Effector memory CD4-positive, alpha-beta T cell (primary cell): ENCODE measurements around the gene ARNT2.
"Not testable (repeated sequence)": the region's sequence is repeated elsewhere in the genome, so short reads cannot be mapped to it uniquely, and the experiment has no call there.

Experiments used
- DNase-seq, 3 donors: peaks; one replicate each; pipeline ENCODE4 v3.0.0-alpha.2; 2020
- H3K27ac ChIP-seq: 2 replicates; pipeline ENCODE4 v1.7.0; 2013; ENCODE audit warnings: mild to moderate bottlenecking, low read length, moderate library complexity; ENCODE audit not compliant: insufficient read depth, poor library complexity, severe bottlenecking
- H3K27me3 ChIP-seq: replicated peaks from 2 replicates; pipeline ENCODE4 v1.7.0; 2013; ENCODE audit warnings: mild to moderate bottlenecking, low read length; ENCODE audit not compliant: insufficient read depth, control insufficient read depth, poor library complexity, severe bottlenecking
- H3K36me3 ChIP-seq: 2 replicates; pipeline ENCODE4 v1.7.0; 2013; ENCODE audit warnings: mild to moderate bottlenecking, low read length, moderate library complexity; ENCODE audit not compliant: control insufficient read depth, insufficient read depth
- H3K4me1 ChIP-seq: 2 replicates; pipeline ENCODE4 v1.7.0; 2013; ENCODE audit warnings: low read length, mild to moderate bottlenecking; ENCODE audit not compliant: control insufficient read depth, insufficient read depth, poor library complexity, severe bottlenecking
- H3K4me3 ChIP-seq: 2 replicates; pipeline ENCODE4 v1.7.0; 2013; ENCODE audit warnings: low read length, low read depth, mild to moderate bottlenecking; ENCODE audit not compliant: insufficient read depth, poor library complexity, severe bottlenecking
- H3K9me3 ChIP-seq: 2 replicates; pipeline ENCODE4 v1.7.0; 2013; ENCODE audit warnings: mild to moderate bottlenecking, low read length, moderate library complexity; ENCODE audit not compliant: control insufficient read depth

The ARNT2 gene

DNA sequence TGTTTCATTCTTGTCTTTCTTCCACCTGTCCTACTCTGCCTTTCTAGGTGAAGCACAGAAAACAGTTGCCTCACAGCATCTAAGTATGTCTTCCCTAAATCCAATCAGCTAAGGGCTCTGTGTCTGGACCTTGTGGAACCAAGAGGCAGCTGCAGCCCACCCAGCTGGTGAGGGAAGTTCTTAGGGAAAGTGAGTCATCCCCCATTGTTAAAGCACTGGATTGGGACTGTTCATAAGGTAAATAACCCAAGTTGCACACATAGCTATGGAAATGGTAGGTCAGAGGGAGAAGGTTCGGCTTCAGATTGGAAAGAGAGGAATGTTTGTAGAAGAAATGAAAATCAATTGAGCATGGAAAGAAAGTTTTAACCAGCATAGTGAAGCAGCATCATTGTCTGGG is 18.0 kb upstream of the ARNT2 start:
- Histone ChIP-seq H3K9me3 (no peaks in the 10 kb centered on the region), H3K4me3 (no peak overlapping the region), H3K36me3 (no peaks in the 10 kb centered on the region), H3K4me1 (no peaks in the 10 kb centered on the region), H3K27me3 (no peaks in the 10 kb centered on the region), H3K27ac (no peak overlapping the region)
- DNase-seq = no peak

DNA sequence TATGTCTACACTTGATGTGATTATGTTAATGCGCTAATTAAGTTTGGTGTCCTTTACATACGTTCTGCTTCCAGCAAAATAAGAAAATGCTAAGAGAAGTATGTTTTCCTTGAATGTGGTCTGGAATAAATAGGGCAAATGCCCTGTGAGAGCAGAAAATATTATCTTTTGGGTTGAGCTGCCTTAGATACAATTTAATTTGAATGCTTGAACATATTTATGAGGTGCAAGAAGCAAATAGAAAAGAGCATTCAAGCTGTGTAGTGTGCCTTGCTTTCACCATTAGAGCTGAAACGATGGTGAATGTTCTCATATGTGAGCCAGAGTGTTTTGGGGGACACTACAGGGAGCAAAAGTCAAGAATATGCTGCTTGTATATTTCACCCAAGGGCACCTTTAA is 15.9 kb upstream of the ARNT2 start:
- Histone ChIP-seq H3K4me3 (no peak overlapping the region), H3K4me1 (no peaks in the 10 kb centered on the region), H3K27ac (no peak overlapping the region), H3K27me3 (no peaks in the 10 kb centered on the region), H3K9me3 (no peaks in the 10 kb centered on the region), H3K36me3 (no peaks in the 10 kb centered on the region)
- DNase-seq = no peak

DNA sequence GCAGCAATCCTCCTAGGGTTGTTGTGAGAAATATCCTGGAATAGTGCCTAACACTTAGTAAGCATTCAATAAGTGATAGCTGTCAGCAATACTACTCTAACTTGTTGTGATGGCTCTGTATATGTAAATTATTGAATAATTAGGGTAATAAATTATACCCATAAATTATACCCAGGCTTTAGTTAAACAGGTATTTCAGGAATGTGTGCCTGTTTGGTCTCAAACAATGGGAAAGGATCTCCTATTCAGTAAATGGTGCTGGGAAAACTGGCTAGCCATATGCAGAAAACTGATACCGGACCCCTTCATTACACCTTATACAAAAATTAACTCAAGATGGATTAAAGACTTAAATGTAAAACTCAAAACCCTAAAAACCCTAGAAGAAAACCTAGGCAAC is 14.8 kb upstream of the ARNT2 start:
- no peak for DNase-seq
- Histone ChIP-seq H3K4me1 (no peaks in the 10 kb centered on the region), H3K9me3 (no peaks in the 10 kb centered on the region)

DNA sequence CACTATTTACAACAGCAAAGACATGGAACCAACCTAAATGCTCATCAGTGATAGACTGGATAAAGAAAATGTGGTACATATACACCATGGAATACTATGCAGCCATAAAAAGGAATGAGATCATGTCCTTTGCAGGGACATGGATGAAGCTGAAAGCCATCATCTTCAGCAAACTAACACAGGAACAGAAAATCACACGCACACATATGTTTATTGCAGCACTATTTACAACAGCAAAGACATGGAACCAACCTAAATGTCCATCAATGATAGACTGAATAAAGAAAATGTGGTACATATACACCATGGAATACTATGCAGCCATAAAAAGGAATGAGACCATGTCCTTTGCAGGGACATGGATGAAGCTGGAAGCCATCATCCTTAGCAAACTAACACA is 13.2 kb upstream of the ARNT2 start:
- DNase-seq, H3K36me3 ChIP-seq, H3K27me3 ChIP-seq, H3K9me3 ChIP-seq, H3K4me1 ChIP-seq, H3K27ac ChIP-seq, H3K4me3 ChIP-seq: not testable (repeated sequence)

More for the DNA sequence above, 14.8 kb upstream of the ARNT2 start:
- Histone ChIP-seq H3K27me3 (no peaks in the 10 kb centered on the region), H3K27ac (no peak overlapping the region), H3K4me3 (no peak overlapping the region), H3K36me3 (no peaks in the 10 kb centered on the region)

DNA sequence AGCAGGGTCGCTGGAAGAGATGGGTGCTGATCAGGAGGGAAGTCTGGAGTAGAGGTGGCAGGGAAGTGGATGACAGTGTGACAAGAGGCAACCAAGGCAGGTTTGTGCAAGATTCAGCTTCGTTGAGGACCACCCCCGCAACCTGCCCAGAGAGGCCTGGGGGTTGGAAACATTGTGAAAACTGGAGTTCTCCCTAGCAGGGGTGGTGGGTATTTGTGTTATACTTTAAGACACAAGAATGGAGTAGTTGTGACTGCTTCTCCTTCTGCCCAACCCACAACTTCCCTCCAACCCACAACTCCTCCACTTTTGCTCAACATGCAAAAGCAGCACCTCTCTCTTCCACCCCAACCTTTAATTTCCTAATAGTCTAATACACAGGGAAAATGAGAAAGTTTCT is 8.6 kb upstream of the ARNT2 start:
- Histone ChIP-seq H3K4me1 (no peaks in the 10 kb centered on the region), H3K36me3 (no peaks in the 10 kb centered on the region), H3K9me3 (no peaks in the 10 kb centered on the region), H3K27ac (no peak overlapping the region), H3K27me3 (no peaks in the 10 kb centered on the region), H3K4me3 (no peak overlapping the region)
- DNase-seq = no peak

DNA sequence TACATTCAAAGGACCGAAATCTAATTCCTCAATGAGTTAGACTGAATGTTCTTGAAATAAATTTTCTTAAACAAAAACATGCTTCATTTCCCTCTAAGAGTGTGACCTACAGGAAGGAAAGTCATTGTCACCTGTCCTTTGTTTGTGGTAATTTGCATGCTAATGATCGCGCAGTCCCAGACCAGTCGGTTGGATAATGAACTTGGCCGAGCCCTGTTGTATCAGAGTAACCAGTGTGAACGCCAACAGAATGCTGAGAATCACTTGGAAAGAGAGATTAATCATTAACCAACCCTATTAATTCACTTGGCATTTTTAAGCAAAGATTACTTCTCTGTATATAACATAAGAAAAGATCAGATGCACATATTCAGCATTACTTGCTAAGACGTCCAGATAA is 8.1 kb upstream of the ARNT2 start:
- Histone ChIP-seq H3K4me1 (no peaks in the 10 kb centered on the region), H3K27ac (no peak overlapping the region), H3K4me3 (no peak overlapping the region), H3K36me3 (no peaks in the 10 kb centered on the region), H3K9me3 (no peaks in the 10 kb centered on the region), H3K27me3 (no peaks in the 10 kb centered on the region)
- DNase-seq = no peak

DNA sequence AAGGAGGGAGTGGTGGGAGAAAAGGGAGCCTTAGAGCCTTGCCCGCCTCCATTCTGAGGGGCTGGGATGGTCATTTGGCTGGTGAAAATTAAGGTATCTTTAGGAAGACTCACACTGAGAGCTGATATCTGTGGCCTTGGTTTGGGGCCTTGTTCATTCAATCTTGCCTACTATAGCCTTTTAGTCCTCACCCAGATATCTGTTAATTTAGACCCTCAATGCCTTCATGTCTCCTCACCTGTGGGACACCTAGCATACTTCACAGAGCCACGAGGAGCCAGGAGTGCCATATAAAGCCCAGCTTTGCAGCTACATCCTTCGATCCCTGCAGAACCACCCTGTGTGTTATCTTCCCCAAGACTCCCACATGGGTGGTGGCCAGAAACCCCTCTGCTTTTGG is 4.7 kb upstream of the ARNT2 start:
- no peak for DNase-seq
- no peak overlapping the region for H3K27ac ChIP-seq
- no peaks in the 10 kb centered on the region for H3K9me3 ChIP-seq
- peaks cover 4% of the 10 kb centered on the region for H3K27me3 ChIP-seq
- no peaks in the 10 kb centered on the region for H3K36me3 ChIP-seq
- no peak overlapping the region for H3K4me3 ChIP-seq
- H3K4me1 ChIP-seq = no peaks in the 10 kb centered on the region

DNA sequence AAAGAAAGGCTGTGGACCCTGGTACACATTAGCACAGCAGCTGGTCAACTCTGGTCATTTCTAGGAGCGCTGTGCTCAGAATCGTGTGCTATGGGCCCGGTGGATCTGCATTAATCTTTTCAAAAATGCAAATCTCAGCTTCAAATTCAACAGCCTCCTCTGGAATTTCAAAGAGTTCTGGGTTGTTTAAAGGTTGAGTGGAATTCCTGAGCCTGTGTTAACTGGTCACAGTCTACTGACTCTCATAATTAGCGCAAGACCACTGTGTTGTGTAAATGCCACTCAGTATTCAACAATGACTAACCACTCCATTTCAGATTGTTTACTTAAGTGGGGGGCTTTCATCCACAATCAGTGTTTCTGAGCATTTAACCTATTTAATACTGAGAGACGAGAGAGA is 2.7 kb upstream of the ARNT2 start:
- no peak for DNase-seq
- Histone ChIP-seq H3K4me3 (no peak overlapping the region), H3K27ac (no peak overlapping the region), H3K4me1 (no peaks in the 10 kb centered on the region), H3K27me3 (peaks cover 8% of the 10 kb centered on the region), H3K36me3 (no peaks in the 10 kb centered on the region), H3K9me3 (no peaks in the 10 kb centered on the region)

DNA sequence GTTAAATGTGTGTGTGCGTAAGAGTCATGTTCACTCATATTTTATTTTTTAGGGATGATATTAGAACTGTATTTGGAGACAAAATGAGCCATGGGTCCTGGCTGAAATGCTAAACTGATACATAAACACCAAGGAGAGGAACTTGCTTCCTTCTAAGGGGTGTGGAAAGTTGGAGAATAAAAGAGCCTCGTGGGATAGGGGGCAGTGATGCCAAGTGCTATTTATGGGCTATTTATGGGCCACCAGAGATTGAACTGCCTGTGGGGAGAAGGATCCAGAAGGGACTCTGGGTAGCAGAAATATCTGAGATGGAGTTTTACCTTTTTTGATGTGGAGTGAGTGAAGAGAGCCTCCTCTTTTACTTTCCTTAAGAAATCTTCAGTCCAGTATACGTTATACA is 1.8 kb upstream of the ARNT2 start:
- Histone ChIP-seq H3K9me3 (no peaks in the 10 kb centered on the region), H3K4me1 (no peaks in the 10 kb centered on the region), H3K27ac (no peak overlapping the region), H3K36me3 (no peaks in the 10 kb centered on the region), H3K4me3 (no peak overlapping the region), H3K27me3 (peaks cover 8% of the 10 kb centered on the region)
- DNase-seq = no peak

DNA sequence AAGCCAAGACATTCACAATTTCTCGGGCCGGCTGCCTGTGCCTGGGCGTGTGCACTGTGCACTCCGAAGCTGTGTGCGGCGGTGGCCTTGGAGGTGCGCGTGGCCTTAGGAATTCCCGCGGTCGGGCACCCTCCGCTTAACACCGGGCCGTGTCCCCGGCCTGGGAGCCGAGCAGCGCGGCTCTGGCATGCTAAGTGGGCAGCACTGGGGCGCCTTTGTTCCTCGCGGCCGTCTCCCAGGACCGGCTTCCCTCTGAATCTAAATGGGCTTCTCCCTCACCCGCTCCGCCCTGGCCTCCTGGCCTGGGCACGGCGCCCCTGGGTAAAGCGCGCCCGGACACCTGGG is 498 bp upstream of the ARNT2 start:
- peaks cover 8% of the 10 kb centered on the region for H3K27me3 ChIP-seq
- H3K9me3 ChIP-seq = no peaks in the 10 kb centered on the region
- DNase-seq = no peak
- no peak overlapping the region for H3K4me3 ChIP-seq
- H3K36me3 ChIP-seq = no peaks in the 10 kb centered on the region
- no peak overlapping the region for H3K27ac ChIP-seq
- no peaks in the 10 kb centered on the region for H3K4me1 ChIP-seq
